ENCODE data around the gene EFCAB7.

The EFCAB7 gene, protein sequence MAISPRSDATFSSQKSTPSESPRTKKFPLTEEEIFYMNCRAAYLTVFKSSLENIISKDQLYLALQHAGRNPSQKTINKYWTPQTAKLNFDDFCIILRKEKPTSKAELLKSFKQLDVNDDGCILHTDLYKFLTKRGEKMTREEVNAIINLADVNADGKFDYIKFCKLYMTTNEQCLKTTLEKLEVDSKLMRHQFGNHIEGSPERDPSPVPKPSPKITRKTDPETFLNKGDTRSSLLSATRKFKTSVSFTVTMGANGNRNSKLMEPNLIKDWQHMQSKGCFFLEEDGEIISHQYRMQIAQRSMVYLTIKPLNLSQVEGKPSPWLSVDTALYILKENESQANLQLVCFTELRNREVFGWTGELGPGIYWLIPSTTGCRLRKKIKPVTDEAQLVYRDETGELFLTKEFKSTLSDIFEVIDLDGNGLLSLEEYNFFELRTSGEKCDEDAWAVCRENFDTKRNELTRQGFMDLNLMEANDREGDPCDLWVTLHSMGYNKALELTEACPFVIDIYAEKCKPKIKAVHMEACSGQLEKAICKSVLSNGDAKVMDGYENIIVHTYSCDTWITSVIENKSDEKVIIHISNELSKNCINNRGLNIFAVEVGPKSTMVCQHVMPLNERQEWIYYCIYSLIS

DNA sequence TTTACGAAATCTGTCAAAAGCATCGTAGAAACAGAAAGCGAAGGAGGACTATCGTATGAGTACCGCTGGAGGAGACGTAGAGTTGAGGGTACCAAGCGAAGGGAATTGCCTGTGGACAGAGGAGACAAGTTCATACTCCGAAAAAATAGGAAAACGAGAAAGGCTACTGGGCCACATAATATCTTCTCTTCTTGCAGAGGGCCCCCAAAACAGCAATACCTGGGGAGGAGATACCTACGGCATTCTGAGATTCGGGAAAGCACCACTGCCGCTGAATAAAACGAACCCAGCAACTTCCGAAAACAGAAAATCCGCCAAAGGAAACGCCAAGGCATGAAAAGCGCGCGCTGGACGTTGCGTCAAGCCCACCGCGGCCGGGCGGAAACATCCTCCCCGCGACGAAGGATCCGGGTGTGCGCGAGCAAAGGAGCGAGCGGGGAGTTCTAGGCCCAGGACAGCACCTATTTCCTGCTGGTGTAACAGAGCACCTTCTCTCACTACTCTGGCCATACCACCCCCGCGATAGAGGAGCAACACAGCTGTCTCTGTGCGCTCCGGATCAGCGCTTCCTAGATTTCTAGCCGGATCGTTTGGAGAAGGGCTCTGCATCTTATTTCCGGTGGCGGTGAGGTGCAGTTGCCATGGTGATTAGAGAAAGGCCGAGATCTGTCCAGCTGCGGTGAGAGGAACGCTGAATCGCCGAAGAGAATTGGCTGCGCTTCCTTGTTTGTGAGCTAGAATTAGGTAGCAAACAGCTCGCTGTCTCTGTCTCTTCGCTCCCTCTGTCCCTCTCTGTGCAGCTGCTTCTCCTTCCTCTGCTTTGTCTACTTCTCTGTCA is at the start of gene EFCAB7, which contains the start of gene ITGB3BP:
TSS of gene EFCAB7 (plus strand) at position 635 of the 838 bp plus-strand sequence. CDS start 2,048 bp downstream, outside the sequence.
TSS of gene ITGB3BP (minus strand) at position 335 of the 838 bp plus-strand sequence. CDS start at position 243, 92 bp downstream.
- intact Hi-C loops (cut with DNase I) = no loop called here

DNA sequence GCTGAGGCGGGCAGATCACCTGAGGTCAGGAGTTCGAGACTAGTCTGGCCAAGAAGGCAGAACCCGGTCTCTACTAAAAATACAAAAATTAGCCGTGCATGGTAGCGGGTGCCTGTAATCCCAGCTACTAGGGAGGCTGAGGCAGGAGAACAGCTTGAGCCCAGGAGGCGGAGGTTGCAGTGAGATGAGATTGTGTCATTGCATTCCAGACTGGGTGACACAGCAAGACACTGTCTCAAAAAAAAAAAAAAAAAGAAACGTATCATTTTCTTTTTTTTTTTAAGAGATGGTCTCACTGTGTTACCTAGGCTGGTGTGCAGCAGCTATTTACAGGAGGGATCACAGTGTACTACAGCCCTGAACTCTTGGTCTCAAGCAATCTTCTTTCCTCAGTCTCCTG is 47.6 kb upstream of the EFCAB7 start:
- intact Hi-C loops (cut with DNase I) = no loop called here

More for the DNA sequence above, at the start of gene EFCAB7, which contains the start of gene ITGB3BP:
- peak; percentile 75 to 97 (median 84) for DNase-seq

DNA sequence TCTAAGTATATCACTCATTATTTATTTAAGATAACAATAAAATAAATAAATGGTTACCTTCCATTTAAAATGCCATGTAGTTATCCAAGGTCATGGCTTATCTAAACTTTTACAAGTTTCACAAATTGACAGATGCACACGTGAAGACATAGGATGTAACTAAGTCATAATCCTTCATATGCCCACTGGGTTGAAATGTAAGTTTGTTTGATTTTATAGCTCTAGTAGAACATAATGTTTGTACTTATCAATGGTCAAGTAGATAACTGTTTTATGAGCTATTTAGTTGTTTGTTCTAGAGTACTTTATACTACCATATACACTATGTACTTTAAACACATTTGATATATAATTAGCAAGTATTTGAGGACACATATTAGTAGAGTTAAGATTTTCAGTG is 43.3 kb upstream of the EFCAB7 start:
- intact Hi-C loops (cut with DNase I) = no loop called here
- no peak for DNase-seq

More for the DNA sequence above, 47.6 kb upstream of the EFCAB7 start:
- DNase-seq = no peak

DNA sequence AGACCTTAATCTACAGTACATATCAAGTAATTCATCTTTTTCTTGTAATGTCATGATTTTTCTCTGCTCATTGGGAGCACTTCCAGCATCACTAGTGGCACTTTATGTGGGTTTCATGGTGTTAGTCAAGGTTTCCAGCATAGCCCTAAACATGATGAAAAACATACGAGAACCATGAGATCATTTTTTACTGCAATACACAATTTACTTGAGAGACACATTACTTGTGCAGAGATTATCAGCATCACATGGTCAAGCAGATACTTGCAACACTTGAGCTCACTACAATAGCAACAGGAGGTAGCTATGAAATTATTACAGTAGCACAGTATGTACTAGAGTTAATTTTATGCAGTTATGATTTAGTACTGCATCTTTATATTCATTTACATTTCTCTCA is 36.7 kb upstream of the EFCAB7 start:
- intact Hi-C loops (cut with DNase I) = no loop called here
- no peak for DNase-seq

DNA sequence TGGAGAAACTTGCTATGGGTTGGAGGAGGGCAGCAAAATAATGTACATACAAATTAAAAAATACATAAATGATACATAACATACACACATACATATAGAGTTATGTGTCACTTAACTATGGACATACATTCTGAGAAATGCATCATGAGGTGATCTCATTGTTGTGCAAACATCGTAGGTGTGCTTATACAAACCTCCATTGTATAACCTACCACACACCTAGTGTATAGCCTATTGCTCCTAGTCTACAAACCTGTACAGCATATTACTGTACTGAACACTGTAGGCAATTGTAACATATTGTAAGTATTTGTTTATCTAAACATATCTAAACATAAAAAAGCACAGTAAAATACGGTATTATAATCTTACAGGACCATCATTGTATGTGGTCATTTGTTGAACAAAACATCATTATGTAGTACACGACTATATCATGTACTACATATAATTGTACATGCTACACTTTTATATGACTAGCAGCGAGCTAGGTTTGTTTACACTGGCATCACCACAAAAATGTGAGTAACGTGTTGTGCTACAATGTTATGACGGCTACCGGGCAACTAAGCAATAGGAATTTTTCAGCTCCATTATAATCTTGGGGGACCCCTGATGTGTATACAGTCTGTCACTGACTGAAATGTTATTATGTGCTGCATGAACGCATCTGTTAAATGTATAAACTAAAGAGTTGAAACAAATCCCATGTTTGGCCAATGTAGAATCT is 35.8 kb upstream of the EFCAB7 start:
- intact Hi-C loops (cut with DNase I) = no loop called here
- DNase-seq = no peak

DNA sequence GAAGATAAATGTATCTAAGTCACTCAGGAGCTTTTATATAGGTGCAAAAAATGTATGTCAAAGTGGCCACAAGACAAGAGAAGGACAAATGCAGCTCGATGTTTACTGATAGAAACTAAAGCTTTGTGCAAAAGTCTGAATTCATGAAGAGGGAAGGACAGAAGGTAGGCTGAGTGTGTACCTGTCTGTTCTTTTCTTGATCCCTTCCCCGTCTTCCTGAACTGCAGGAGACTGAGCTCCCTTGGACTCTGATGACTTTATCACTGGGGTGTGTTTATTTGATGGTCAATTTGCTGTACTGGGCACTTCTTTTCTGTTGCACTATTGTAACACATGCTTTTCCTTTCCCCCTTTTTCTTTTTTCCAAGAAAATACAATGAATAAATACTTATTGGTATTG is 25.7 kb upstream of the EFCAB7 start:
- intact Hi-C loops (cut with DNase I) = no loop called here
- DNase-seq = no peak

DNA sequence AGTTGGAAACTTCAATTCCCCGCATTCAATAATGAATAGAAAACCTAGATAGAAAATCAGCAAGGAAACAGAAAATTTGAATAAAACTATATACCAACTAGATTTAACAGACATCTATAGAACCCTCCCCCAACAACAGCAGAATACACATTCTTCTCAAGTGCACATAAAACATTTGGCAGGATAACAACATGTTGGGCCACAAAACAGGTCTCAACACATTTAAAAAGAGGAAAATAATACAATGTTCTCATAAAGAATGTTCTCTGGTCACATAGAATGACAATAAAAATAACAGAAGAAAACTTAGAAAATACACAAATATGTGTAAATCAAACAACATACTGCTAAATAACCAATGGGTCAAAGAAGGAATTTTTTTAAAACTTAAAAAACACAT is 25.2 kb upstream of the EFCAB7 start:
- DNase-seq = no peak

DNA sequence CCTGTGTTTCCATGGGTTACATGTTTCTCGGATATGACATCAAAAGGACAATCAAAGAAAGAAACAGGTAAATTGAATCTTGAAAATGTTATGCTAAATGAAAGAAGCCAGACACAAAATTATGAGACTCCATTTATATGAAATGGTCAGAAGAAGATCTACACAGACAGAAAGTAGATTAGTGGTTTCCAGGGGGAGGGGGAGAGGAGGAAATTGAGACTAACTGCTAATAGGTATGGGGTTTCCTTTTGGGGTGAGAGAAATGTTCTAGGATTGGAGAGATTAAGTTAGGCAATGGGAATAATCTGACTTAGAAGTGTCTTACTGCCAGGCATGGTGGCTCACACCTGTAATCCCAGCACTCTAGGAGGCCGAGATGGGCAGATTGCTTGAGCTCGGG is 22.1 kb upstream of the EFCAB7 start:
- intact Hi-C loops (cut with DNase I) = no loop called here
- no peak for DNase-seq

More for the DNA sequence above, 25.2 kb upstream of the EFCAB7 start:
- intact Hi-C loops (cut with DNase I) = no loop called here

DNA sequence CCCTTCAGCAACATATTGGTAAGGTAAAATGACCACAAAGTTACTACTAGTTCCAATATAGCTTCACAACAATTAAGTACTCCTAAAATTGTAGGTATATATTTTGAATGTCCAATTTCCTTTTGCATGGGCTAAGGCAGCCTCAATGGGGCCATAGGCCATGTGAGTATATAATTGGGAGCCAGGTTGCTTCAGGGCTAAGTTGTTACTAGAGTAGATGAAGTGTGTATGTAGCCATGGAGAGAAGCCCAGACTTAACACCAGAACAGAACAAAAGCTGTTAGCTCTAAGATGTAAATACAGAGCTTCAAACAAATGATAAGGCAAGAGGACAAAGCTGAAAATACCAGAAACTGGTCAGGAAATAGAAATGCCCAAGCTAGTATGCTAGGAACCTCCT is 16.5 kb upstream of the EFCAB7 start:
- intact Hi-C loops (cut with DNase I) = no loop called here
- no peak for DNase-seq

DNA sequence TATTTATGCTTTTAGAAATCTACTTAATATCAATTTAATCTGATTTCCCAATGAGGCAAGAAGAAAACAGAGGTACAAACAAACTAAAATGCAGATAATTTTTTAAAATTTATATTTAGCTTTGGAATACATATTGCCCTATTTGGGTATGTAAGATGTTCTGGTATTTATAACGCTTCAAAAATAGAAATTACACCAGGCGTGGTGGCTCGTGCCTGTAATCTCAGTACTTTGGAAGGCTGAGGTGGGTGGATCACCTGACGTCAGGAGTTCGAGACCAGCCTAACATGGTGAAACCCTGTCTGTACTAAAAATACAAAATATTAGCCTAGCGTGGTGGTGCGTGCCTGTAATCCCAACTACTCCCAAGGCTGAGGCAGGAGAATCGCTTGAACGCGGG is 13.6 kb upstream of the EFCAB7 start:
- DNase-seq = peak in 1 of 10 donors; percentile 8

DNA sequence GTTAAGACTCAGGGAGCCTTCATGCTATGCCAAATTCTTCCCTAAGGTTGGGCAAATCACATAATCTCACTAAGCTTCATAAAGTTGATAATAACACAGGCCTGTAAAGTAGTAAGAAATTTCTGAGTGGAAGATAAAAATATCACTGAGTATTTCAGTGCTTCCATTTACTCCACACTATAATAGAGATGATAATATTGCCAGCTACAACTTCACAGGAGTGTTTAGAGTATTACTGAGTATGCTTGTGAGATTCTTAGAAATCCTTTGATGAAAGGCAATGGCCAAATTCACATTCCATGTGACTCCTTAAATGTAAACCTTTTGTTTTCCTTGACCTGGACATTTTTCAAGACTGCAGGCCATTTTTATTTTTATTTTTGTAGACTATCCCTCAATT is 10.7 kb upstream of the EFCAB7 start:
- intact Hi-C loops (cut with DNase I) = no loop called here
- DNase-seq = no peak

More for the DNA sequence above, 13.6 kb upstream of the EFCAB7 start:
- intact Hi-C loops (cut with DNase I) = no loop called here

DNA sequence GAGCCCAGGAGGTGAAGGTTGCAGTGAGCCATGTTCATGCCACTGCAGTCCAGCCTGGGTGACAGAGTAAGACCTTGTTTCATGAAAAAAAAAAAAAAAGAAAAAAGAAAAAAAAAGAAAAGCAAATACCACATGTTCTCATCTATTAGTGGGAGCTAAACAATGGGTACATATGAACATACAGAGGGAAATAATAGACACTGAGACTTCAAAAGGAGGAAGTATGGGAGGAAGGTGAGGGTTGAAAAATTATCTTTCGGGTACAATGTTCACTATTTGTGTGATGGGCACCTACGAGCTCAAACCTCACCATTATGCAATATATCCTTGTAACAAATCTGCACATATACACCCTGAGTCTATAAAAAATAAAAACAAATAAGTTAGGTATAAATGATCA is 6.7 kb upstream of the EFCAB7 start:
- intact Hi-C loops (cut with DNase I) = no loop called here
- DNase-seq = no peak

DNA sequence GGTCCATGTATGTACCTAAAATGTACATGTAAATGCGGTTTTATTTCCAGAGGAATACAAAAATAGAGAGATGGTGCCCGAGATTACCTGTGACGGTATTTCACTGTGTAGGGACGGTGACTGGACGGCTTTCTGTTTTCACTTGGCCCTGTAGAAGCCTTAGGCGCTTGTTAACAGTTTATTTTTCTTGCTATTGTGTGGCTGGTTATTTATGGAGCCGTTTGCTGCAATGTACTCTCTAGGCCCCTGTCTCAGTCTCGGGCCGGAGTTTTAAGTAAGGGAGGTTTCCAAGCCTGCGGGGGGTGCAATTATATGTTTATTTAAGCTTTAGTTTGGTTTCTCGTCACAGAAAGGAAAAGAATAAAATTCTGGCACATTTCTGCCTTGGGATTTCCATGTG is 413 bp downstream of the EFCAB7 start:
- peak in 1 of 10 donors; percentile 6 for DNase-seq
- intact Hi-C loops (cut with DNase I) = no loop called here

DNA sequence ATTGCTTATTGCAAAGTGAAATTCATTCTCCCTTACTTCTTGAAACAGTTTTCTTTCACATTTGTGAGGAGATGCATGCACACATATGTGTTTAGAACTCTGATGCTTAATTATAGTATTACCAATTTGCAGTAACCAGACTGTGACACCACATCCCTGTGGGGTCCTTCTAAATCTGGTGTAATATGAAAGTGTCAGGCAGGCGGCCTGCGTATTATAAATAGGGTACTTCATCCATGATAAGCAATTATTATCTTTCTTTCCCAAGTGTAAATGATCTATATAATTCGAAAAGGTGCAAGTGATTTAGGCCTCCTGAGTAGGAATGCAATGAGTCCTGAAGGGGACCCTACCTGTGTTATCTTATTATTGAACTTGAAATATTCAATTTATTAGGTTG is 876 bp downstream of the EFCAB7 start:
- intact Hi-C loops (cut with DNase I) = no loop called here
- DNase-seq = no peak

DNA sequence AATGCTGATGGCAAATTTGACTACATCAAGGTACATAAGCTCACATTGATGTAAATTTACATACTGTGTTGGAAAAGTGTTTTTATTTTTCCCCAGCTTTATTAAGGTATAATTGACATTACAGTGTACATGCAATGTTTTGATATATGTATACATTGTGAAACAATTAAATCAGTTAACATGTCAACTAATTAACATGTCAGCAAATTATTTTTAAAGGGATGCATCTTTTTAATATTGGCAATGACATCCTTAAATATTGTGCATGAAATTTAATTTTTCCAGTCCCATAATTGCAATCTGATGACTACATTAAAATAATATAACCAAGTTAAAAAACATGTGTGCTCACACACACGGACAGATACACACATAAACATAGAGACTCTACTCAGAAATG is 9.4 kb downstream of the EFCAB7 start:
- intact Hi-C loops (cut with DNase I) = no loop called here
- no peak for DNase-seq

DNA sequence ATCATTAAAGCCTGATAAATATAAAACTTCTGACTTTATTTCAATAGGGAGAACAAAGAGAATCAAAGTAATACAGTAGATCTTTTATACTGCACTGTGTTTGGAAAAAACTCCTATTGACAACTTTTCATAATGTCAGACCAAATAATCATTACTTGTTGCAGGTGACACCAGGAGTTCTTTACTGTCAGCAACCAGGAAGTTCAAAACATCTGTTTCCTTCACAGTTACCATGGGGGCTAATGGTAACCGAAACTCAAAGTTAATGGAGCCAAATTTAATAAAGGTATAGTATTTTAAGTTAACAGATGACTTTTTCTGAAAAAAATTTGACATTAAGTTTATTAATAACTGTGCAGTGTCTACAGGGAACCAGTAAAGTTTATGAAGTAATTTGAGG is 10.6 kb downstream of the EFCAB7 start:
- DNase-seq = no peak
- intact Hi-C loops (cut with DNase I) = no loop called here

DNA sequence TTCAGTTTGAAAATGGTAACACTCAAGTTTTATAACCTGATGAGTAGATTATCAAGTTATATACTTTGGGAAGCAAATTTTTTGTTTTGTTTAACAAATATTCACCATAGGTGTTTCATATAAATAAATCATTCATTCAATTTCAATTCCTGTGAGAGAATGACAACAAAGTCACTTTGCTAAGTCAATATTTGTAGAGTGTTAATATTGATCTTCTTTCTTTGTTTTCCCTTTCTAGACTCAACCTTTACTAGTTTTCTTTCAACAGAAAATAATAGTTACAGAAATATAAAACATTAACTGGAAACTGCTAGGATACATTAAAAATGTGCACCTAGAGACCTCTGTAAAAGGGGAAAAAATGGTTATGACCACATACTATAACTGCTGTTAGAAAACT is 11.1 kb downstream of the EFCAB7 start:
- no peak for DNase-seq
- intact Hi-C loops (cut with DNase I) = no loop called here

DNA sequence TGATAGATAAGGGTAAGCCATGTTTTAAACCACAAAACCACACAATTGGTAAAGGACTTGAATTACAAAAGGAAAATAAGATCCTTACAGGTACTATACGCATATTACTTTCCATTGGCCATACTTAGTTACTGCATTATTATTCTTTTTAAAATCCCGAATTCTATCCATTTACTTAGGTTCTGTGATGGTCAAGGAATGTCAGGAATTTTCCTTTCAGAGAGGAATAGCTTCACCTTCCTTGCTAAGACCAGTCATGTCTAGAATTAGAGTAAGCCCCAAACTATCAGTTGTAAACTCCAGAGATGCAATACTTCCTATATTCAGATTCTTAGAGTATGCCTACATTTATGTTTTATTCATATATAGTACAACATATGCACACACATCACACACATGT is 13.7 kb downstream of the EFCAB7 start:
- DNase-seq = no peak
- intact Hi-C loops (cut with DNase I) = no loop called here

DNA sequence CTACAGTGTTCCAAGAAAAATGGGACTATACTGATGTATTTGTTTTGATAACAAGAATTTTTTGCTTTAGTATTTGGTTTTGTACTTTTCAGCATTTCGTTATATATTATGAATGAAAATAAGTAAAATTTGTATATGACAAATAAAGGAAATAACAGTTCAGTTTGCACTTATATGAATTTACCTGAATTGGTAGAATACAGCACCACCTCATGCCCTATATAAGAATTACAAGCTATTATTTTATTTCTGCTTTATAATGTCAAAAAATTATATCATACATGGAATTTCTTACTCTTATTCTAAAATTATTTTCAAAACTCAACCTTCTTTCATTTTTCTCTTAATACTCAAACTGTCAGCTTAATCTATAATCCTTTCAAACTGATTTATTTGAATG is 14.6 kb downstream of the EFCAB7 start:
- no peak for DNase-seq
- intact Hi-C loops (cut with DNase I) = no loop called here

DNA sequence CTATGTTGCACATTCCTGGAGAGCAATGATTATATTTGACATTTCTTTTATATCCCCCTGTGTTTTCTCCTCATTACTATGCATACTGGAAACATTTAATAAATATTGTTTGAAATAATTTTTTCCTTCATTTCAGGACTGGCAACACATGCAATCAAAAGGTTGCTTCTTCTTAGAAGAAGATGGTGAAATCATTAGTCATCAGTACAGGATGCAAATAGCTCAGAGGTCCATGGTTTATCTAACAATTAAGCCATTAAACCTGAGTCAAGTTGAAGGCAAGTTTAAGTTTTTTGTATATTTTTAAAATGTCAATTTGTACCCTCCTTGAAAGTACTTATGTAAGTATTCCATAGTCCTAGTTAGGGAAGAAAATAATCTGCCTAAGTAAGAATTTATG is 22.5 kb downstream of the EFCAB7 start:
- intact Hi-C loops (cut with DNase I) = no loop called here
- DNase-seq = no peak
